ENCODE results near the gene LZIC.

The LZIC gene

GRCh38 chr1:9890224-9890731, 52.9 kb downstream of the LZIC start:
- TF ChIP-seq ZNF565 (CRISPR knock-in tag; conservative IDR thresholded peaks at IDR 0.05; ENCODE audit: low read depth), result no peak
- no peak for TF ChIP-seq PPARA (CRISPR knock-in tag; IDR thresholded peaks at IDR 0.05; ENCODE audit: borderline replicate concordance)
- TF ChIP-seq CSDC2 (CRISPR knock-in tag; IDR thresholded peaks at IDR 0.05), result no peak

GRCh38 chr1:9889411-9889810, 53.8 kb downstream of the LZIC start:
- no peak for ATAC-seq

More at GRCh38 chr1:9890224-9890731, 52.9 kb downstream of the LZIC start:
- peak; percentile 84 for ATAC-seq

GRCh38 chr1:9888886-9889285, 54.3 kb downstream of the LZIC start:
- no peak for ATAC-seq

More at GRCh38 chr1:9889411-9889810, 53.8 kb downstream of the LZIC start:
- no peak for TF ChIP-seq TCF4 (CRISPR knock-in tag; IDR thresholded peaks at IDR 0.05; ENCODE audit: borderline replicate concordance)
- no peak for TF ChIP-seq PPARA (CRISPR knock-in tag; IDR thresholded peaks at IDR 0.05; ENCODE audit: borderline replicate concordance)
- TF ChIP-seq RARB (CRISPR knock-in tag; IDR thresholded peaks at IDR 0.05), result no peak
- no peak for TF ChIP-seq ZNF70 (CRISPR knock-in tag; IDR thresholded peaks at IDR 0.05)
- TF ChIP-seq ARNTL (CRISPR knock-in tag; IDR thresholded peaks at IDR 0.05; ENCODE audit: borderline replicate concordance, low read depth), result no peak
- no peak for TF ChIP-seq SNAI2 (CRISPR knock-in tag; IDR thresholded peaks at IDR 0.05)
- no peak for TF ChIP-seq ZNF565 (CRISPR knock-in tag; conservative IDR thresholded peaks at IDR 0.05; ENCODE audit: low read depth)
- no peak for TF ChIP-seq CSRNP3 (CRISPR knock-in tag; IDR thresholded peaks at IDR 0.05)
- TF ChIP-seq ISL1 (CRISPR knock-in tag; IDR thresholded peaks at IDR 0.05), result no peak

GRCh38 chr1:9887070-9887469, 56.1 kb downstream of the LZIC start:
- no peak for ATAC-seq
- TF ChIP-seq ZFP30 (CRISPR knock-in tag; IDR thresholded peaks at IDR 0.05) (no peak), PATZ1 (CRISPR knock-in tag; IDR thresholded peaks at IDR 0.05; ENCODE audit: borderline replicate concordance) (no peak), ZFP3 (CRISPR knock-in tag; IDR thresholded peaks at IDR 0.05) (no peak), ISL1 (CRISPR knock-in tag; IDR thresholded peaks at IDR 0.05) (no peak), ZNF565 (CRISPR knock-in tag; conservative IDR thresholded peaks at IDR 0.05; ENCODE audit: low read depth) (no peak), ZNF8 (CRISPR knock-in tag; IDR thresholded peaks at IDR 0.05) (no peak), CREB5 (CRISPR knock-in tag; IDR thresholded peaks at IDR 0.05; ENCODE audit: low read depth) (no peak), ARNTL (CRISPR knock-in tag; IDR thresholded peaks at IDR 0.05; ENCODE audit: borderline replicate concordance, low read depth) (no peak)

More at GRCh38 chr1:9888886-9889285, 54.3 kb downstream of the LZIC start:
- TF ChIP-seq ZNF70 (CRISPR knock-in tag; IDR thresholded peaks at IDR 0.05) (no peak), ARNTL (CRISPR knock-in tag; IDR thresholded peaks at IDR 0.05; ENCODE audit: borderline replicate concordance, low read depth) (no peak), TSHZ2 (CRISPR knock-in tag; IDR thresholded peaks at IDR 0.05) (no peak), PPARA (CRISPR knock-in tag; IDR thresholded peaks at IDR 0.05; ENCODE audit: borderline replicate concordance) (no peak), PATZ1 (CRISPR knock-in tag; IDR thresholded peaks at IDR 0.05; ENCODE audit: borderline replicate concordance) (no peak)
